GM12892 (cell line): ENCODE results near the gene TMPRSS15.

Experiments
- POLR2A ChIP-seq: IDR thresholded peaks from 2 replicates; pipeline ENCODE4 v1.6.1; 2011; ENCODE audit warnings: low read depth, low read length, control low read depth
- POLR2AphosphoS5 ChIP-seq: IDR thresholded peaks from 2 replicates; pipeline ENCODE4 v1.6.1; 2011; ENCODE audit warnings: low read depth, low read length, control low read depth

DNA sequence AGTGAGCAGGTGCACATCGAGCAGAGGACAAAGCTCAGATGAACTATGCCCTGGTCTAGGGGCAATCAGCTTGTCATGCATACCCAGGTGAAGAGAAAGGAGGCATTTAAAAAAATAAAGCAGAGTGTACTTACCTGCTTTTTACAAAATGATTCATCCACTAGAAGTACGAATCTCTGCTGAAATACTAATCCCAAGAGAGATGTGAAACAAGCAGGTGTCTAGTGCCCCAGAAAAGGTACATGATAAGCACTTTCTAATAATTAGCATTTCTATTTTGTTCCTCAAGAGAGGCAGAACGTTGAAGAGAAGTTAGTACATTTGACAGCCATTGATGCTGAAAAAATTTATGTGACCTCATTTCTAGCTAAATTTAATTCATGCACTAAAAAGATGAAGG is 127.8 kb downstream of the TMPRSS15 start:
- TF ChIP-seq POLR2AphosphoS5 = no peak
- TF ChIP-seq POLR2A = no peak
